Measurements from ENCODE around the gene GPR156.

DNA sequence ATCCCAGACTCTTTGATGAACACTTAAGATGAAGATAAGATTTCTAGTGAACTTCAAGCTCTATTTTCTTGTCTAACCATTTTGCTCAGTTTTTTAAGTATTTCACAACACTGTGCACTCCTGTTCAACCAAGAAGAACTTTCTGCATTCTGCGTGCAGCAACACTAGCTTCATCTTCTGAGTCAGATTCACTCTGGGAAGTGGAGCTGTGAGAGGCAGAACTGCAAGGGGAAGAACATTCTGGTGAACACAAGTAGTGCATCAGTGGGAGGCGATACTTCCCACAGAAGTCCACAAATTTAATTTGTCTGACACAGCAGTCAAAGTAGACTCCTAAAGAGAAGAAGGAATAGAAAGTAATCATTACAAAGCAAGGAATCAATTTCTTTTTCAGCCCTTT, 46.1 kb upstream of the GPR156 start:
- TF ChIP-seq, protein P1, sequence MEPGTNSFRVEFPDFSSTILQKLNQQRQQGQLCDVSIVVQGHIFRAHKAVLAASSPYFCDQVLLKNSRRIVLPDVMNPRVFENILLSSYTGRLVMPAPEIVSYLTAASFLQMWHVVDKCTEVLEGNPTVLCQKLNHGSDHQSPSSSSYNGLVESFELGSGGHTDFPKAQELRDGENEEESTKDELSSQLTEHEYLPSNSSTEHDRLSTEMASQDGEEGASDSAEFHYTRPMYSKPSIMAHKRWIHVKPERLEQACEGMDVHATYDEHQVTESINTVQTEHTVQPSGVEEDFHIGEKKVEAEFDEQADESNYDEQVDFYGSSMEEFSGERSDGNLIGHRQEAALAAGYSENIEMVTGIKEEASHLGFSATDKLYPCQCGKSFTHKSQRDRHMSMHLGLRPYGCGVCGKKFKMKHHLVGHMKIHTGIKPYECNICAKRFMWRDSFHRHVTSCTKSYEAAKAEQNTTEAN (CRISPR knock-in tag; IDR thresholded peaks at IDR 0.05) = no peak
- TF ChIP-seq PRMT5 (CRISPR knock-in tag; IDR thresholded peaks at IDR 0.05) = no peak
- TF ChIP-seq, protein P2, sequence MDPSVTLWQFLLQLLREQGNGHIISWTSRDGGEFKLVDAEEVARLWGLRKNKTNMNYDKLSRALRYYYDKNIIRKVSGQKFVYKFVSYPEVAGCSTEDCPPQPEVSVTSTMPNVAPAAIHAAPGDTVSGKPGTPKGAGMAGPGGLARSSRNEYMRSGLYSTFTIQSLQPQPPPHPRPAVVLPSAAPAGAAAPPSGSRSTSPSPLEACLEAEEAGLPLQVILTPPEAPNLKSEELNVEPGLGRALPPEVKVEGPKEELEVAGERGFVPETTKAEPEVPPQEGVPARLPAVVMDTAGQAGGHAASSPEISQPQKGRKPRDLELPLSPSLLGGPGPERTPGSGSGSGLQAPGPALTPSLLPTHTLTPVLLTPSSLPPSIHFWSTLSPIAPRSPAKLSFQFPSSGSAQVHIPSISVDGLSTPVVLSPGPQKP (CRISPR knock-in tag; IDR thresholded peaks at IDR 0.05) = no peak
- no peak for TF ChIP-seq ZNF644 (tag; IDR thresholded peaks at IDR 0.05; ENCODE audit: low read depth)
- TF ChIP-seq, protein P3, sequence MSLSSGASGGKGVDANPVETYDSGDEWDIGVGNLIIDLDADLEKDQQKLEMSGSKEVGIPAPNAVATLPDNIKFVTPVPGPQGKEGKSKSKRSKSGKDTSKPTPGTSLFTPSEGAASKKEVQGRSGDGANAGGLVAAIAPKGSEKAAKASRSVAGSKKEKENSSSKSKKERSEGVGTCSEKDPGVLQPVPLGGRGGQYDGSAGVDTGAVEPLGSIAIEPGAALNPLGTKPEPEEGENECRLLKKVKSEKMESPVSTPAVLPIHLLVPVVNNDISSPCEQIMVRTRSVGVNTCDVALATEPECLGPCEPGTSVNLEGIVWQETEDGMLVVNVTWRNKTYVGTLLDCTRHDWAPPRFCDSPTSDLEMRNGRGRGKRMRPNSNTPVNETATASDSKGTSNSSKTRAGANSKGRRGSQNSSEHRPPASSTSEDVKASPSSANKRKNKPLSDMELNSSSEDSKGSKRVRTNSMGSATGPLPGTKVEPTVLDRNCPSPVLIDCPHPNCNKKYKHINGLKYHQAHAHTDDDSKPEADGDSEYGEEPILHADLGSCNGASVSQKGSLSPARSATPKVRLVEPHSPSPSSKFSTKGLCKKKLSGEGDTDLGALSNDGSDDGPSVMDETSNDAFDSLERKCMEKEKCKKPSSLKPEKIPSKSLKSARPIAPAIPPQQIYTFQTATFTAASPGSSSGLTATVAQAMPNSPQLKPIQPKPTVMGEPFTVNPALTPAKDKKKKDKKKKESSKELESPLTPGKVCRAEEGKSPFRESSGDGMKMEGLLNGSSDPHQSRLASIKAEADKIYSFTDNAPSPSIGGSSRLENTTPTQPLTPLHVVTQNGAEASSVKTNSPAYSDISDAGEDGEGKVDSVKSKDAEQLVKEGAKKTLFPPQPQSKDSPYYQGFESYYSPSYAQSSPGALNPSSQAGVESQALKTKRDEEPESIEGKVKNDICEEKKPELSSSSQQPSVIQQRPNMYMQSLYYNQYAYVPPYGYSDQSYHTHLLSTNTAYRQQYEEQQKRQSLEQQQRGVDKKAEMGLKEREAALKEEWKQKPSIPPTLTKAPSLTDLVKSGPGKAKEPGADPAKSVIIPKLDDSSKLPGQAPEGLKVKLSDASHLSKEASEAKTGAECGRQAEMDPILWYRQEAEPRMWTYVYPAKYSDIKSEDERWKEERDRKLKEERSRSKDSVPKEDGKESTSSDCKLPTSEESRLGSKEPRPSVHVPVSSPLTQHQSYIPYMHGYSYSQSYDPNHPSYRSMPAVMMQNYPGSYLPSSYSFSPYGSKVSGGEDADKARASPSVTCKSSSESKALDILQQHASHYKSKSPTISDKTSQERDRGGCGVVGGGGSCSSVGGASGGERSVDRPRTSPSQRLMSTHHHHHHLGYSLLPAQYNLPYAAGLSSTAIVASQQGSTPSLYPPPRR (CRISPR knock-in tag; IDR thresholded peaks at IDR 0.05; ENCODE audit: borderline replicate concordance) = no peak
- TF ChIP-seq, protein P4, sequence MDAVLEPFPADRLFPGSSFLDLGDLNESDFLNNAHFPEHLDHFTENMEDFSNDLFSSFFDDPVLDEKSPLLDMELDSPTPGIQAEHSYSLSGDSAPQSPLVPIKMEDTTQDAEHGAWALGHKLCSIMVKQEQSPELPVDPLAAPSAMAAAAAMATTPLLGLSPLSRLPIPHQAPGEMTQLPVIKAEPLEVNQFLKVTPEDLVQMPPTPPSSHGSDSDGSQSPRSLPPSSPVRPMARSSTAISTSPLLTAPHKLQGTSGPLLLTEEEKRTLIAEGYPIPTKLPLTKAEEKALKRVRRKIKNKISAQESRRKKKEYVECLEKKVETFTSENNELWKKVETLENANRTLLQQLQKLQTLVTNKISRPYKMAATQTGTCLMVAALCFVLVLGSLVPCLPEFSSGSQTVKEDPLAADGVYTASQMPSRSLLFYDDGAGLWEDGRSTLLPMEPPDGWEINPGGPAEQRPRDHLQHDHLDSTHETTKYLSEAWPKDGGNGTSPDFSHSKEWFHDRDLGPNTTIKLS (IDR thresholded peaks at IDR 0.05; ENCODE audit: borderline replicate concordance, low read depth) = no peak
- TF ChIP-seq, protein P5, sequence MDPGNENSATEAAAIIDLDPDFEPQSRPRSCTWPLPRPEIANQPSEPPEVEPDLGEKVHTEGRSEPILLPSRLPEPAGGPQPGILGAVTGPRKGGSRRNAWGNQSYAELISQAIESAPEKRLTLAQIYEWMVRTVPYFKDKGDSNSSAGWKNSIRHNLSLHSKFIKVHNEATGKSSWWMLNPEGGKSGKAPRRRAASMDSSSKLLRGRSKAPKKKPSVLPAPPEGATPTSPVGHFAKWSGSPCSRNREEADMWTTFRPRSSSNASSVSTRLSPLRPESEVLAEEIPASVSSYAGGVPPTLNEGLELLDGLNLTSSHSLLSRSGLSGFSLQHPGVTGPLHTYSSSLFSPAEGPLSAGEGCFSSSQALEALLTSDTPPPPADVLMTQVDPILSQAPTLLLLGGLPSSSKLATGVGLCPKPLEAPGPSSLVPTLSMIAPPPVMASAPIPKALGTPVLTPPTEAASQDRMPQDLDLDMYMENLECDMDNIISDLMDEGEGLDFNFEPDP (CRISPR knock-in tag; IDR thresholded peaks at IDR 0.05) = no peak
- no peak for TF ChIP-seq ZBTB8A (IDR thresholded peaks at IDR 0.05; ENCODE audit: partially characterized antibody)
- no peak for TF ChIP-seq TAF1 (IDR thresholded peaks at IDR 0.05; ENCODE audit: control insufficient read depth, extremely low read depth, insufficient read depth, low read length, severe bottlenecking)
- TF ChIP-seq ZNF431 (CRISPR knock-in tag; IDR thresholded peaks at IDR 0.05) = no peak
- TF ChIP-seq MYC (IDR thresholded peaks at IDR 0.05; ENCODE audit: low read depth, low read length) = no peak
- no peak for TF ChIP-seq MYC (CRISPR knock-in tag; IDR thresholded peaks at IDR 0.05; ENCODE audit: borderline replicate concordance, low read depth)

Data from K562 (cell line).